Measurements from ENCODE around the gene CAPG.

Gene CAPG

GRCh38 chr2:85409845-85410583 is at the start of gene CAPG:
TSS of gene CAPG (minus strand) at chr2:85410366. CDS start at chr2:85402145, 8,221 bp downstream.
- TF ChIP-seq GATA2 (IDR thresholded peaks at IDR 0.05; ENCODE audit: low read depth, low read length), result no peak
- no peak for TF ChIP-seq GATA3 (IDR thresholded peaks at IDR 0.05; ENCODE audit: low read depth, low read length)

- TF ChIP-seq GATA2 (IDR thresholded peaks at IDR 0.05; ENCODE audit: low read depth, low read length) (no peak), GATA3 (IDR thresholded peaks at IDR 0.05; ENCODE audit: low read depth, low read length) (no peak)
Observed at GRCh38 chr2:85459771-85460170, 49.6 kb upstream of the CAPG start.

- no peak for TF ChIP-seq GATA2 (IDR thresholded peaks at IDR 0.05; ENCODE audit: low read depth, low read length)
- no peak for TF ChIP-seq GATA3 (IDR thresholded peaks at IDR 0.05; ENCODE audit: low read depth, low read length)
Observed at GRCh38 chr2:85458601-85459563, 48.7 kb upstream of the CAPG start.

GRCh38 chr2:85457877-85458316 is 47.7 kb upstream of the CAPG start:
- no peak for TF ChIP-seq GATA3 (IDR thresholded peaks at IDR 0.05; ENCODE audit: low read depth, low read length)
- TF ChIP-seq GATA2 (IDR thresholded peaks at IDR 0.05; ENCODE audit: low read depth, low read length), result no peak

GRCh38 chr2:85457043-85457442 is 46.9 kb upstream of the CAPG start:
- TF ChIP-seq GATA2 (IDR thresholded peaks at IDR 0.05; ENCODE audit: low read depth, low read length) (no peak), GATA3 (IDR thresholded peaks at IDR 0.05; ENCODE audit: low read depth, low read length) (no peak)

- TF ChIP-seq GATA2 (IDR thresholded peaks at IDR 0.05; ENCODE audit: low read depth, low read length), result no peak
Observed at GRCh38 chr2:85455552-85456090, 45.5 kb upstream of the CAPG start.

GRCh38 chr2:85453571-85453970 is 43.4 kb upstream of the CAPG start:
- TF ChIP-seq GATA2 (IDR thresholded peaks at IDR 0.05; ENCODE audit: low read depth, low read length), result no peak
- TF ChIP-seq GATA3 (IDR thresholded peaks at IDR 0.05; ENCODE audit: low read depth, low read length), result no peak

- TF ChIP-seq GATA3 (IDR thresholded peaks at IDR 0.05; ENCODE audit: low read depth, low read length), result no peak
Observed at GRCh38 chr2:85452237-85452636, 42.1 kb upstream of the CAPG start.

GRCh38 chr2:85449214-85449588 is 39.0 kb upstream of the CAPG start:
- TF ChIP-seq GATA2 (IDR thresholded peaks at IDR 0.05; ENCODE audit: low read depth, low read length) (no peak), GATA3 (IDR thresholded peaks at IDR 0.05; ENCODE audit: low read depth, low read length) (no peak)

GRCh38 chr2:85448461-85449213 is 38.5 kb upstream of the CAPG start:
- TF ChIP-seq GATA2 (IDR thresholded peaks at IDR 0.05; ENCODE audit: low read depth, low read length) (no peak), GATA3 (IDR thresholded peaks at IDR 0.05; ENCODE audit: low read depth, low read length) (no peak)

GRCh38 chr2:85447222-85447585 is 37.0 kb upstream of the CAPG start:
- TF ChIP-seq GATA3 (IDR thresholded peaks at IDR 0.05; ENCODE audit: low read depth, low read length) (no peak), GATA2 (IDR thresholded peaks at IDR 0.05; ENCODE audit: low read depth, low read length) (no peak)

- no peak for TF ChIP-seq GATA2 (IDR thresholded peaks at IDR 0.05; ENCODE audit: low read depth, low read length)
- no peak for TF ChIP-seq GATA3 (IDR thresholded peaks at IDR 0.05; ENCODE audit: low read depth, low read length)
Observed at GRCh38 chr2:85446296-85447221, 36.4 kb upstream of the CAPG start.
